Skeletal muscle satellite cell (primary cell): ENCODE data around the gene NUP93.
"Not testable (repeated sequence)": the region's sequence is repeated elsewhere in the genome, so short reads cannot be mapped to it uniquely, and the experiment has no call there.

Experiments used
- H3K27me3 ChIP-seq: 2 replicates; pipeline ENCODE4 v1.7.0; 2013; ENCODE audit warnings: low read length; ENCODE audit not compliant: control insufficient read depth, insufficient read depth
- H3K36me3 ChIP-seq: 2 replicates; pipeline ENCODE4 v1.7.0; 2013; ENCODE audit warnings: mild to moderate bottlenecking, control low read depth, low read length; ENCODE audit not compliant: insufficient read depth
- H3K4me1 ChIP-seq: 2 replicates; pipeline ENCODE4 v1.7.0; 2013; ENCODE audit warnings: low read length; ENCODE audit not compliant: control insufficient read depth, insufficient read depth
- H3K4me2 ChIP-seq: 2 replicates; pipeline ENCODE4 v1.7.0; 2013; ENCODE audit warnings: mild to moderate bottlenecking, low read length
- H3K4me3 ChIP-seq: 2 replicates; pipeline ENCODE4 v1.7.0; 2013; ENCODE audit warnings: low read length
- H3K9ac ChIP-seq: 2 replicates; pipeline ENCODE4 v1.7.0; 2013; ENCODE audit warnings: mild to moderate bottlenecking, low read depth, low read length, moderate library complexity
- H3K9me3 ChIP-seq: replicated peaks from 2 replicates; pipeline ENCODE4 v1.7.0; 2013; ENCODE audit warnings: mild to moderate bottlenecking, control low read depth, low read length

NUP93 gene

DNA sequence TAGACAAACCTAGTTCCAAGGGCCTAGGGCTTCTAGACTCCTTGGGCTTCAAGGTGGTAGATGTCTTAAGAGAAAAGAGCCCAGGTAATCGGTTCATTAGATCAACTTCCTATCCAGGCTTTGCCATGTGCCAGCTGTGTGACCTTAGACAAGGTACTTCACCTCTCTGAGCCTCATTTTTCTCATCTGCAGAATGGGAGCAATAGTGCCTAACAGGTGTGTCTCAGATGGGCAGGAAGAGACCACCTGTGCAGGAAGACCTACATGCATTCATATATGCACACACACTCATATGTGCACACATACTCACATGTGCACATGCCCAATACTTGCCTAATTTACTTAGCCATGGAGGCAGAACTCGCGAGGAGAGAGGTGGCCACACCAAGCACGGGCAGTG is 150.8 kb downstream of the NUP93 start:
- Histone ChIP-seq H3K4me2 (no peak overlapping the region), H3K9me3 (no peaks in the 10 kb centered on the region), H3K27me3 (peaks cover 3% of the 10 kb centered on the region), H3K4me1 (no peaks in the 10 kb centered on the region), H3K4me3 (no peak overlapping the region), H3K36me3 (no peaks in the 10 kb centered on the region), H3K9ac (no peak overlapping the region)

DNA sequence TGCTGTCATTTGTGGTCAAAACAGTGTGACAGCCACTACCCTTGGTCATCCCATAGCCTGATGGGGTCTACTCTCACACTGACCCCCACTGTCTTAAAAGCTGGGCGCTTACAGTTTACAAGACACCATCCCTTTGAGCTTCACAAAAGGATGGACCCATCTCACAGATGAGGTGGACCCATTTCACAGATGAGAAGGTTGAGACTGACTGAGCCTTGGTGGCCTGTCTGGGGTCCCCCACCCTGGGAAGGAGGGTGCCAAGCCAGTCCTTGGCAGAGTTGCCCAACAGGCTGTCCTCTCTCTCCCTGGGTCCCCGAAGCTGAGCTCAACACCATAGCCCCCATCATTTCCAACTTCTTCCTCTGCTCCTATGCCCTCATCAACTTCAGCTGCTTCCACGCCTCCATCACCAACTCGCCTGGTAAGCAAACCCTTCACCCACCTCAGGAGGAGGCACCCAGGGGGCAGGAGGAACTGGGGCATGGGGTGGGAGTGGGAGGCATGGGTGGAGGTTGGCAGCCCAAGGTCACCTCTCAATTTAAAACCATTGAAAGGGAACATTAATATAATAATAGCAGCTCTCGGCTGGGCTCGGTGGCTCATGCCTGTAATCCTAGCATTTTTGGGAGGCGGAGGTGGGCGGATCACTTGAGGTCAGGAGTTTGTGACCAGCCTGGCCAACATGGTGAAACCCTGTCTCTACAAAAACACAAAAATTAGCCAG is 152.3 kb downstream of the NUP93 start:
- H3K4me3 ChIP-seq = no peak overlapping the region
- no peak overlapping the region for H3K4me2 ChIP-seq
- peaks cover 6% of the 10 kb centered on the region for H3K27me3 ChIP-seq
- no peaks in the 10 kb centered on the region for H3K4me1 ChIP-seq
- no peak overlapping the region for H3K9ac ChIP-seq
- H3K9me3 ChIP-seq = no peaks in the 10 kb centered on the region
- H3K36me3 ChIP-seq = no peaks in the 10 kb centered on the region

DNA sequence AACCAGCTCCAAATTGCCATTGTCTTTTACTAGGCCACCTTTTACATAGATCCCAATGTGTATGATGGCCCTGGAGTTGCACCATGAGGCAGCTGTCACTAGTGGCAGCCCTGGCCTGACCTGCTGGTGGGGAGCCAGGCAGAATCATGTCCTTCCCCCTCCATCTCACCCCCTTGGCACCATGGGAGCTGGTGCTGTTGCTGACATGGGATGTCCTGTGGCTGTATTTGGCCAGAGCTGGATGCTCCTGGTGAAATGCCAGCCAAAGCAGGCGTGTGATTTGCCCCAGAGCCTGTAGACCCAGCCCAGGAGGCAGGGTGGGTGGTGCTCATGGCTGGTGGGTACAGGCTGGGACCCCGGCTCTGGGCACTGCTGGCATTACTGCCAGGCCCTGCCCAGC is 153.7 kb downstream of the NUP93 start:
- Histone ChIP-seq H3K4me1 (no peaks in the 10 kb centered on the region), H3K27me3 (peaks cover 6% of the 10 kb centered on the region), H3K4me3 (no peak overlapping the region), H3K9ac (no peak overlapping the region), H3K9me3 (no peaks in the 10 kb centered on the region), H3K36me3 (no peaks in the 10 kb centered on the region), H3K4me2 (no peak overlapping the region)

DNA sequence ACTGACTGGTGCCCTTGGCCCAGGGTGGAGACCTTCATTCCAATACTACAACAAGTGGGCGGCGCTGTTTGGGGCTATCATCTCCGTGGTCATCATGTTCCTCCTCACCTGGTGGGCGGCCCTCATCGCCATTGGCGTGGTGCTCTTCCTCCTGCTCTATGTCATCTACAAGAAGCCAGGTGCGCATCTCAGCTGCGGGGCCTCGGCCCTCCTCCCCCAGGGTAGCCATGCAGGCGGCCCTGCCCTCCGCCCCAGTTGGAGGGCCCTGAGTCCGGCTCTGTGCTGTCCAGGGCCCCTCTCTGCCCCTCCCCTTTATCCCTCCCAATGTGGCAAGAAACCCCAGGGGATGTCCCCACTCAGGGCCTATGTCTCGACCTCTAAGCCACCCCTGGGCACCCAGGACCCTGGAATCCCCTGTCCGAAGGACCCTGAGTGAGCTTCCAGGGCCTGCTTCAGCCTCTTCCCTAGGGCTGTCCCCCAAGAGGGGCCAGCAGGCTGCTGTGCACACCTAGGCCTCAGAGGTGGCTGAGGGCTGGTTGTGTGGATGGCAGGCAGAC is 154.2 kb downstream of the NUP93 start:
- Histone ChIP-seq H3K4me3 (no peak overlapping the region), H3K4me1 (no peaks in the 10 kb centered on the region), H3K9me3 (no peaks in the 10 kb centered on the region), H3K27me3 (peaks cover 6% of the 10 kb centered on the region), H3K36me3 (no peaks in the 10 kb centered on the region), H3K4me2 (no peak overlapping the region), H3K9ac (no peak overlapping the region)

DNA sequence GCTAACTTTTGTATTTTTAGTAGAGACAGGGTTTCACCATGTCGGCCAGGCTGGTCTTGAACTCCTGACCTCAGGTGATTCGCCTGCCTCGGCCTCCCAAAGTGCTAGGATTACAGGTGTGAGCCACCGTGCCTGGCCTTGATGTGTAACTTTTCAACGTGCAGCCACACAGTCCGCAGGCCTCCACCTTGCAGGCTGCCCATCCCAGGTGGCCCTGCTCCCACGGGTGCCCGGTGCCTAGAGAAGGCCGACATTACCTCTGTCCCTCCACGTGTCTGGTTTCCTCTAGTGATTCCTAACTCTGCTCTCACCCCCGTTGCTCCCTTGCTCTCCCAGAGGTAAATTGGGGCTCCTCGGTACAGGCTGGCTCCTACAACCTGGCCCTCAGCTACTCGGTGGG is 155.0 kb downstream of the NUP93 start:
- H3K9me3 ChIP-seq, H3K4me2 ChIP-seq, H3K9ac ChIP-seq, H3K27me3 ChIP-seq, H3K36me3 ChIP-seq, H3K4me3 ChIP-seq, H3K4me1 ChIP-seq: not testable (repeated sequence)

DNA sequence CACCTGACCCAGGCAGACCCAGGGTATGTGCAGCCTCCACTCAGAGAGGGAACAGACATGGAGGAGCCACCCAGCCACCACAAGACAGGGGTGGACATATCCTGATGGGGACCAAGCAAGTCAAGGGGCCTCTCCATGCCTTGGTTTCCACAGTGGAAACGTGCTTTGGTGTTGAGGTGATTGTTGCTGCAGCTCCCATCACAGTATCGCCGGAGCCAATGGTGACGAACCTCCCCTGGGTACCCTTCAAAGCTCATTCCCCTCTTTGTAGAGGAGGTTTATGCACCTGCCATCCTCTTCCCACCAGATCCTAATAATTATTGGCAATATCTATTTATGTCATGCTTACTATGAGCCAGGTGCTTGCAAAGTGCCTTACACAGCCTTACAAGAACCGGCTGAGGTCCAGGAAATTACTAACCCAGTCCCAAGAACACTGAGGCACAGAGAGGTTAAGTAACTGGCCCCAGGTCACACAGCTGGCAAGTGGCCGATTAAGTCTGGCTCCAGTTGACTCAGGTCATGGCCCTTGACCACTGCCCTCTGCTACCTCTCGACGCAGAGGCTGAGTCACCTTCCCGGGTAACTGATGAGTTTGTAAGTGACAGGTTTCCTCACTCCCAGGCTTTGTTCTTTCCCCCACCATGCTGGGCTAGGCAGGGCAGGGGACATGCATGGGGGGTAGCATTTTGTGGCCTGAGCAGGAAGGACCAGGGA is 155.7 kb downstream of the NUP93 start:
- H3K27me3 ChIP-seq = peaks cover 6% of the 10 kb centered on the region
- H3K4me2 ChIP-seq = no peak overlapping the region
- no peak overlapping the region for H3K9ac ChIP-seq
- no peaks in the 10 kb centered on the region for H3K36me3 ChIP-seq
- no peaks in the 10 kb centered on the region for H3K4me1 ChIP-seq
- H3K9me3 ChIP-seq = no peaks in the 10 kb centered on the region
- H3K4me3 ChIP-seq = no peak overlapping the region

DNA sequence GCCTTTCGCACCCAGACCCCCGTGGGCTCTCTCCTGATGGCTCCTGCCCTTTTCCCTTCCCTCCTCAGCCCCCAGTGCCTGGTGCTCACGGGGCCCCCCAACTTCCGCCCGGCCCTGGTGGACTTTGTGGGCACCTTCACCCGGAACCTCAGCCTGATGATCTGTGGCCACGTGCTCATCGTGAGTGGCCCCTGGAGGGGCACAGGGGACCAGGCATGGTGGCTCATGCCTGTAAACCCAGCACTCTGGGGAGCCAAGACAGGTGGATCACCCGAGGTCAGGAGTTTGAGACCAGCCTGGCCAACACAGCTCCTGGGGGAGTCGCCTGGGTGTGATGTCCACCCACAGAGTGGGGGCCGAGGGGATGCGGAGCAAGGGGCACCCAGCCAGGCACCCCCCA is 156.4 kb downstream of the NUP93 start:
- H3K4me1 ChIP-seq = no peaks in the 10 kb centered on the region
- no peak overlapping the region for H3K4me3 ChIP-seq
- no peaks in the 10 kb centered on the region for H3K36me3 ChIP-seq
- no peaks in the 10 kb centered on the region for H3K9me3 ChIP-seq
- H3K4me2 ChIP-seq = no peak overlapping the region
- no peak overlapping the region for H3K9ac ChIP-seq
- peaks cover 6% of the 10 kb centered on the region for H3K27me3 ChIP-seq

DNA sequence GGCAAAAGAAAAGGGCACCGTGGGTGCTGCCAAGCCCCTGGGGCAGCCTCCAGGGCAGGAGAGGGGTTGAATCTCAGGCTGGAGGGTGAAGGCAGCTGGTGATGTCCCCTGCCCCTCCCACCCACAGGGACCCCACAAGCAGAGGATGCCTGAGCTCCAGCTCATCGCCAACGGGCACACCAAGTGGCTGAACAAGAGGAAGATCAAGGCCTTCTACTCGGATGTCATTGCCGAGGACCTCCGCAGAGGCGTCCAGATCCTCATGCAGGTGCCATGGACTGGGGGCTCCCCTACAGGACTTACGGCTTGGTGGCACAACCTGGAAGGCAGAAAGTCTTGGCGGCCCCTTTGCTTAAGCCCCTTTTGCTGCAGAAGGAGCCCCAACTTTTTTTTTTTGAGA is 156.9 kb downstream of the NUP93 start:
- no peaks in the 10 kb centered on the region for H3K4me1 ChIP-seq
- H3K9ac ChIP-seq = no peak overlapping the region
- peaks cover 6% of the 10 kb centered on the region for H3K27me3 ChIP-seq
- no peak overlapping the region for H3K4me2 ChIP-seq
- no peak overlapping the region for H3K4me3 ChIP-seq
- no peaks in the 10 kb centered on the region for H3K36me3 ChIP-seq
- H3K9me3 ChIP-seq = no peaks in the 10 kb centered on the region

DNA sequence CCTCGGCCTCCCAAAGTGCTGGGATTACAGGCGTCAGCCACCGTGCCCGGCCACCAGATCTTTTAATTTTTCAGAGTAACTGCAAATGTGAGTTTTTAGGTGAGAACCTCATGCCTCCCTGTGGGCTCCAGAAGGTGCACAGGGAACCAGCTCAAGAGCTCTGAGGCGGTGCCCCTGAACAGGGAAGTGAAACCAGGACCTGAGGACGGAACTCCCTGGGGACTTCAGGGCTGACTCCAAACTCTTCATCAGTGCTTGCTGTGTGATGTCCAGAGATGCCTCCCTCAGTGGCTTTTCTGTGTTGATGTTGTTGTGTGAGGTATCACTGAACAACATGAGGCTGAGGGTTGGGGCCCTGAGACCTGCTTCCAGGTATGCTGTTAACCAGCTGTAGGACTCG is 158.9 kb downstream of the NUP93 start:
- no peaks in the 10 kb centered on the region for H3K9me3 ChIP-seq
- peaks cover 3% of the 10 kb centered on the region for H3K27me3 ChIP-seq
- H3K4me2 ChIP-seq = no peak overlapping the region
- no peak overlapping the region for H3K9ac ChIP-seq
- H3K4me3 ChIP-seq = no peak overlapping the region
- no peaks in the 10 kb centered on the region for H3K4me1 ChIP-seq
- H3K36me3 ChIP-seq = no peaks in the 10 kb centered on the region

DNA sequence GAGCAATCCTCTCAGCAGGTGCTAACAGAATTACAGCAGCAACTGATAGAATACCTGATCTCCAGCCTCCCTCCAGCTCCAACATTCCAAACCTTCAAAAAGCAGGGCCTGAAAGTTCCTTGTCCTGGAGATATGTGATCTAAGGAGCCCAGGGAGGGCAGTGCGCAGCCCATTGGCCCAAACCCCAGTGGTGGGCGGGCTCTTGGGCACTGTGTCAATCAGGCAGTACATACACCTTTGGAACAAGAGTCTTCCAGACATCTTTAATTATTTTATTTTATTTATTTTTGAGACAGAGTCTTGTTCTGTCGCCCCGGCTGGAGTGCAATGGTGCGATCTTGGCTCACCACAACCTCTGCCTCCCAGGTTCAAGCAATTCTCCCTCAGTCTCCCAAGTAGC is 159.3 kb downstream of the NUP93 start:
- Histone ChIP-seq H3K36me3 (no peaks in the 10 kb centered on the region), H3K4me3 (no peak overlapping the region), H3K27me3 (peaks cover 3% of the 10 kb centered on the region), H3K9me3 (no peaks in the 10 kb centered on the region), H3K4me2 (no peak overlapping the region), H3K9ac (no peak overlapping the region), H3K4me1 (no peaks in the 10 kb centered on the region)

DNA sequence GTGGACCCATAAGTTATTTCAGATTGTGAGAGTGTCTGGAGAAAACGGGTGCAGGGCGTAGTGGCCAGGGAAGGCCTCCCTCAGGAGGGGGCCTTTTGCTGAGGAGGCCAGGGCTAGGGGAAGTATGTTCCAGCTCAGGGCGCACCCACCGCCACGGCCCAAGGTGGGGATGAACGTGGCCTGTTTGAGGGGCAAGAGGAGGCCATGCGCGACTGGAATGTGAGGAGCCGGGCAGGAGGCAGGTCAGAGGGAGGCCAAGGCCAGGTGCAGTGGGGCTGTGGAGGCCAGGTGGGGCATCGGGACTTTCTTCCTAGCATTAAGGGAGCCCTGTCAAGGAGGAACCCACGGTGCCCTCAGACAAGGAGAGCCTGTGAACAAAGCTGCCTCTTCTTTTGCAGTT is 161.8 kb downstream of the NUP93 start:
- Histone ChIP-seq H3K27me3 (peaks cover 3% of the 10 kb centered on the region), H3K4me1 (no peaks in the 10 kb centered on the region), H3K4me2 (no peak overlapping the region), H3K9me3 (no peaks in the 10 kb centered on the region), H3K4me3 (no peak overlapping the region), H3K36me3 (no peaks in the 10 kb centered on the region), H3K9ac (no peak overlapping the region)

DNA sequence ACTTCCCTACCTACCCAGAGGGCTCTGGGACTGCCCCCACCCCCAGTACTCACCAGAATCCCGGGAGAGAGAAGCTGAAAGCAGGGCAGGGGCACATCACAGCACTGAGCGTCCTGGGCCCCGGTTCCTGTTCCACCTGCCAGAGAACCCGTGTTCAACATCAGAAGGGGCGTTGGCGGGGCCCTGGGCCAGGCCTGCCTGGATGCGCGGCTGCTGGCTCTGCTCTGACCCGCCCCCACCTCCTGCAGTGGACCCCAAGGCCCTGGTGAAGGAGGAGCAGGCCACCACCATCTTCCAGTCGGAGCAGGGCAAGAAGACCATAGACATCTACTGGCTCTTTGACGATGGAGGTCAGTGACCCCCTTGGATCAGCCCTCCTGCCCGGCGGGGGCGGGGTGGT is 162.8 kb downstream of the NUP93 start:
- Histone ChIP-seq H3K9me3 (no peaks in the 10 kb centered on the region), H3K4me1 (no peaks in the 10 kb centered on the region), H3K27me3 (peaks cover 11% of the 10 kb centered on the region), H3K9ac (no peak overlapping the region), H3K4me2 (no peak overlapping the region), H3K4me3 (no peak overlapping the region), H3K36me3 (no peaks in the 10 kb centered on the region)
